GM12874 (cell line): ENCODE data around the gene KIF4A.

Source experiments
- TF ChIP-seq, protein P1 (sequence below): IDR thresholded peaks from 2 replicates; pipeline ENCODE4 v1.5.1; 2011; ENCODE audit warnings: low read depth, mild to moderate bottlenecking, control low read depth, low read length, moderate library complexity; ENCODE audit not compliant: insufficient read depth

KIF4A gene

DNA sequence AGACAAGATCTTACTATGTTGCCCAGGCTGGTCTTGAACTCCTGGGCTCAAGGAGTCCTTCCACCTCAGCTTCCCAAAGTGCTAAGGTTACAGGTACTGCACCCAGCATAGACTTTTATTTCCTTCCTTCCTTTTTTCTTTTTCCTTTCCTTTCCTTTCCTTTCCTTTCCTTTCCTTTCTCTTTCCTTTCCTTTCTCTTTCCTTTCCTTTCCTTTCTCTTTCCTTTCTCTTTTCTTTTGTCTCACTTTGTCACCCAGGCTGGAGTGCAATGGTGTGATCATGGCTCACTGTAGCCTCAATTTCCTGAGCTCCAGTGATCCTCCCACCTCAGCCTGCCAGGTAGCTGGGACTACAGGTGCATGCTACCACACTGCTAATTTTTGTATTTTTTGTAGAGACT is 174.1 kb downstream of the KIF4A start:
- TF ChIP-seq, protein P1, sequence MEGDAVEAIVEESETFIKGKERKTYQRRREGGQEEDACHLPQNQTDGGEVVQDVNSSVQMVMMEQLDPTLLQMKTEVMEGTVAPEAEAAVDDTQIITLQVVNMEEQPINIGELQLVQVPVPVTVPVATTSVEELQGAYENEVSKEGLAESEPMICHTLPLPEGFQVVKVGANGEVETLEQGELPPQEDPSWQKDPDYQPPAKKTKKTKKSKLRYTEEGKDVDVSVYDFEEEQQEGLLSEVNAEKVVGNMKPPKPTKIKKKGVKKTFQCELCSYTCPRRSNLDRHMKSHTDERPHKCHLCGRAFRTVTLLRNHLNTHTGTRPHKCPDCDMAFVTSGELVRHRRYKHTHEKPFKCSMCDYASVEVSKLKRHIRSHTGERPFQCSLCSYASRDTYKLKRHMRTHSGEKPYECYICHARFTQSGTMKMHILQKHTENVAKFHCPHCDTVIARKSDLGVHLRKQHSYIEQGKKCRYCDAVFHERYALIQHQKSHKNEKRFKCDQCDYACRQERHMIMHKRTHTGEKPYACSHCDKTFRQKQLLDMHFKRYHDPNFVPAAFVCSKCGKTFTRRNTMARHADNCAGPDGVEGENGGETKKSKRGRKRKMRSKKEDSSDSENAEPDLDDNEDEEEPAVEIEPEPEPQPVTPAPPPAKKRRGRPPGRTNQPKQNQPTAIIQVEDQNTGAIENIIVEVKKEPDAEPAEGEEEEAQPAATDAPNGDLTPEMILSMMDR: no peak

DNA sequence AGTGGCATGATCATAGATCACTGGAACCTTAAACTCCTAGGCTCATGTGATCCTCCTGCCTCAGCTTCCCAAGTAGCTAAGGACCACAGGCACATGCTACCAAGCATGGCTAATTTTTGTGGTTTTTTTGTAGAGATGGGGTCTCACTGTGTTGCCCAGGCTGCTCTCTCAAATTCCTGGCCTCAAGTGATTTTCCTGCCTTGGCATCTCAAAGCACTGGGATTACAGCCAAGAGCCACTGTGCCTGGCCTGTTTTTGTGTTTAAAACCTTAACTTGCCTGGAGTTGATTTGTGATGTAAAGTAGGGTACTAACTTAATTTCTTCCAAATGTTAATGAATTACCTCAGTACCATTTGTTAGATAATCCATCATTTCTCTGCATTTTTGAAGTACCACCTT is 177.1 kb downstream of the KIF4A start:
- TF ChIP-seq, protein P1: no peak

DNA sequence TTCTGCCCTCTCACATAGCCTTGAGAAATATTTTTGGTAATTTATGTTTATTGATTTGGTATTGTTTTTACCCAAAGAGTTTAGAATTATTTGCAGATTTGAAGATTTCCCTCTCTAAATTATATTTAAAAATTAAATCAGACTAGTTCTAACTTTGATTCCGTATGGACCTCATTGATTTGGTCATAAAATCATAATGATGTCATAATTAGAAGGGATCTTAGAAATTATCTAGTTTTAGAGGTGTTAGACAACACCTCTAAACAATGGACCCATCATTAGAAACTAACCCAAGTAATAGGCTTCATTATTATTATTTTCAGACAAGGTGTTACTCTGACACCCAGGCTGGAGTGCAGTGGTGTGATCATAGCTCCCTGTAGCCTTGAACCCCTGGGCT is 178.8 kb downstream of the KIF4A start:
- TF ChIP-seq, protein P1: no peak
